GM21529 (cell line): ENCODE data around the gene USP14.
A peak's percentile ranks its signal among the peaks of the same experiment; 100 is the strongest.
"Not testable (repeated sequence)": the region's sequence is repeated elsewhere in the genome, so short reads cannot be mapped to it uniquely, and the experiment has no call there.

Experiments used
- ATAC-seq: cut with Tn5 transposase; IDR thresholded peaks from one replicate; pipeline ENCODE4 v1.9.1; 2021; ENCODE audit not compliant: unreplicated experiment

The USP14 gene

GRCh38 chr18:158128-159036 is at the start of gene USP14:
USP14 (plus strand) TSS chr18:158557; CDS start chr18:158699, 142 bp downstream.
- peak; percentile 91 for ATAC-seq

- ATAC-seq = peak; percentile 4
Observed at GRCh38 chr18:108665-109063, 49.7 kb upstream of the USP14 start.

DNA sequence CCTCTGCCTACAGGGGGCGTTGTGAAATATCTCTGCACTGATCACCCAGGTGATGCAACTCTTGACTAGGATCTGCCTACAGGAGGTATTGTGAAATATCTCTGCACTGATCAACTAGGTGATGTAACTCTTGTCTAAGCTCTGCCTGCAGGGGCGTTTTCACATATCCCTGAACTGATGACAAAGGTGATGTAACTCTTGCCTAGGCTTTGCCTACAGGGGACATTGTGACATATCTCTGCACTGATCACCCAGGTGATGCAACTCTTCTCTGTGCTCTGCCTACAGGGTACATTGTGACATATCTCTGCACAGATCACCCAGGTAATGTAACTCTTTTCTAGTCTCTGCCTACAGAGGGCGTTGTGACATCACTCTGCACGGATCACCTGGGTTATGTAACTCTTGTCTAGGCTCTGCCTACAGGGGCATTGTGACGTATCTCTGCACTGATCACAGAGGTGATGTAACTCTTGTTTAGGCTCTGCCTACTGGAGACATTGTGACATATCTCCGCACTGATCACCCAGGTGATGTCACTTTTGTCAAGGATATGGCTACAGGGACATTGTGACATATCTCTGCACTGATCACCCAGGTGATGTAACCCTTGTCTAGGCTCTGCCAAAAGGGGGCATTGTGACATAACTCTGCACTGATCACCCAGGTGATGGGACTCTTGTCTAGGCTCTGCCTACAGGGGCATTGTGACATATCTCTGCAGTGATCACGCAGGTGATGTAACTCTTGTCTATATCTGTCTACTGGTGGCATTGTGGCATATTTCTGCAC is 49.0 kb upstream of the USP14 start:
- peak; percentile 22 for ATAC-seq

GRCh38 chr18:109922-110261 is 48.5 kb upstream of the USP14 start:
- ATAC-seq = not testable (repeated sequence)

GRCh38 chr18:110351-111201 is 47.8 kb upstream of the USP14 start:
- ATAC-seq = not testable (repeated sequence)

DNA sequence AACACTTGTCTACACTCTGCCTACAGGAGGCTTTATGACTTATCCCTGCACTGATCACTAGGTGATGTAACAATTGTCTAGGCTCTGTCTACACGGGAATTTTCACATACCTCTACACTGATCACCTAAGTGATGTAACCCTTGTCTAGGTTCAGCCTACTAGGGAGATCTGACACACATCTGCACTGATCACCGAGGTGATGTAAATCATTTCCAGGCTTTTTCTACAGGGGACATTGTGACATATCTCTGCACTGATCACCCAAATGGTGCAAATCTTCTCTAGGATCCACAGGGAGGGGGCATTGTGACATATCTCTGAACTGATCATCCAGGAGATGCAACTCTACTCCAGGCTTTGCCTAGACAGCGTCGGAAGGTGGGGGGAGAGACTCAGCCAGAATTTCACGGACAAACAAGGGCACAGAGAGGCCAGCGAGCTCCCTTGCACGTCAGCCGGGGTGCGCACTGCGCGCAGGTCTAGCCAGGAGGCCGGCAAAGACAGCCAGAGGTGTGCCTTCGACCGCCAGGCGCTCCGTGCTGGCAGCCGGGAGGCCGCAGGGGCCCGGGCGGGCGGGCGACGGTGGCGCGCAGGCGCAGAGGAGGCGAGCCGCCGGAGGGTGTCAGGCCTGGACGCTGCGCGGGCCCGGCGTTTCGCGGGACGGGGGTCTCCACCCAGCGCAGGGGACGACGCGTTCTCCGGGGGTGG is 46.9 kb upstream of the USP14 start:
- ATAC-seq = no peak

DNA sequence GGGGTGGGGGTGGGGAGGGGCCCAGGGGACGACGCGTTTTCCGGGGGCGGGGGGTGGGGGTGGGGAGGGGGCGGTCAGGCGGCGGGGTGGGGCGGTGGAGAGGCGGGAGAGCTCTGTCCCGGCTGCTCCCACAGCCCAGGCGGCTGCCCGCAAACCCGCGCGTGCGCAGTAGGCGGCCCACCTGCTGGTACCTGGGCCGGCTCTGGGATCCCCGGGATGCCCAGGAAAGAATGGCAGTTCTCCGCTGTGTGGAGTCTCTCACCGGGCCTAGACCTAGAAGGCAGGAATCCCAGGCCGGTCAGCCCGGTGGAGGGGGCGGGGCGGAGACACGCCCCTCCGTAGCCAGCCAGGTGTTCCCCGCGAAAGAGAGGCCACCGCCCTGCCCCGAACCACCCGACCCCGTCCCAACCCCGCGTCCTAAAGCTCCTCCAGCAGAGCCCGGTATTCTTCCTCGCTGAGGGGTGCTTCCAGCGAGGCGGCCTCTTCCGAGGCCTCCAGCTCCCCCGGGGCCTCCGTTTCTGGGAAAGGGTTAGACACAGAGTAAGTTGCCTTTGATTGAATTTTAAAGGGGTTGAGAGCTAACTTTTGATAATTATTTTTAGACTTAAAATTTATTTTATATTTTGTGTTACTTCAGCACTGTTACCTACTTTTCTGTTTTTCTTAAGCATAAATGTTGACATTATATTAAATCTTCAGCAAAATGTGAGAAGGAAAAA is 46.2 kb upstream of the USP14 start:
- not testable (repeated sequence) for ATAC-seq

GRCh38 chr18:120539-121260 is 37.7 kb upstream of the USP14 start:
- not testable (repeated sequence) for ATAC-seq

GRCh38 chr18:135045-135444 is 23.3 kb upstream of the USP14 start:
- ATAC-seq = no peak

DNA sequence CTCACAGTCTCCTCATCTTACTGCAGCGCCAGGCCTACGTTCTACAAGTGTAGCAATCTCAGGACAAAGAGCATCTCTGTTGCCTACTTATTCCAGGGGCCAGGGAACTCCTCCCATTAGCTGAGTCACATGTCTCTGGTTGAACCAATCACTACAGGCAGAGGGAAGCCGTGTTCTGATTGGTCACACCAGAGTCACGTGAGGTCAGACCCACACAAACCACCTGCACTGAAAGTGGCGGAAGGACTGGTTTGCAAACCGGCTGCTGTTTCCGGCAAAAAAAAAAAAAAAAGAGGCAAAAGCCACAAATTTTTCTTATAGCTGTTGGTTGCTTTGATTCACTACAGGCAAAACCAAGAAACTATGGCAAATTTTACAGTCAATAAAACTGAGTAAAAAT is 21.9 kb upstream of the USP14 start:
- ATAC-seq = no peak

DNA sequence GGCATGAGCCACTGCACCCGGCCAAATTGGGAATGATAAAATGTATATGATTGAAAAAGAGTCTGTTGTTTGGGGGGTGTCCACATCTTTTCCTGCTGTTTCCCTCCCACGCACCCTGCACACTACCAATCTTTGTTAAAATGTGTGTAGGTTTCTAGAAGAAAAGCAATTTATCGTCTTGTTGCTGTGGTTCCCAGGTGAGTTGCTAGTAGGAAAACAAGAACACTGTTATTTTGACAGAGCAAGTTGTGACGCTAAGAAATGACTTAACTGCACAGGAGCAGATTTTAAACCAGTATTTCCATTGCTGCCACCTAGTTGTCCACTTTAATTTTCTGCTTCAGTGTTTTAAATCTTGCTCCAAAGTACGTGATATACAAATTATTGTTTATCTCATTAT is 21.0 kb upstream of the USP14 start:
- no peak for ATAC-seq

DNA sequence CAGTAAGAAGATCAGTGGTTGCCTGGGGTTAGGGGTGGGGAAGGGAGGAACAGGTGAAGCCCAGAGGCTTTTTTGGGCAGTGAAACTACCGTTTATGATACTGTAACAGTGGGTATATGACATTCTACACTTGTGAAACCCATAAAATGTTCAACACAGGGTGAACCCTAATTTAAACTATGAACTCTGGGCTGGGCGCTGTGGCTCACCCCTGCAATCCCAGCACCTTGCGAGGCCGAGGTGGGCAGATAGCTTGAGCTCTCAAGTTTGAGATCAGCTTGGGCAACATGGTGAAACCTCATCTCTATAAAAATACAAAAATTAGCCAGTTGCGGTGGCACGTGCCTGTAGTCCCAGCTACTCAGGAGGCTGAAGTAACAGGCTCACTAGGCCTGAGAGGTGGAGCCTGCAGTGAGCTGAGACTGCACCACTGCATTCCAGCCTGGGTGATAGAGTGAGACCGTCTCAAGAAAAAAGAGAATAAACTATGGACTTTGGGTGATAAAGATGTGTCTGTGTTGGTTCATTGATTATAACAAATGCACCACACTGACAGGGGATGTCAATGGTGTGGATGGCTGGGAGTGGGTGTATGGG is 17.6 kb upstream of the USP14 start:
- ATAC-seq = no peak

DNA sequence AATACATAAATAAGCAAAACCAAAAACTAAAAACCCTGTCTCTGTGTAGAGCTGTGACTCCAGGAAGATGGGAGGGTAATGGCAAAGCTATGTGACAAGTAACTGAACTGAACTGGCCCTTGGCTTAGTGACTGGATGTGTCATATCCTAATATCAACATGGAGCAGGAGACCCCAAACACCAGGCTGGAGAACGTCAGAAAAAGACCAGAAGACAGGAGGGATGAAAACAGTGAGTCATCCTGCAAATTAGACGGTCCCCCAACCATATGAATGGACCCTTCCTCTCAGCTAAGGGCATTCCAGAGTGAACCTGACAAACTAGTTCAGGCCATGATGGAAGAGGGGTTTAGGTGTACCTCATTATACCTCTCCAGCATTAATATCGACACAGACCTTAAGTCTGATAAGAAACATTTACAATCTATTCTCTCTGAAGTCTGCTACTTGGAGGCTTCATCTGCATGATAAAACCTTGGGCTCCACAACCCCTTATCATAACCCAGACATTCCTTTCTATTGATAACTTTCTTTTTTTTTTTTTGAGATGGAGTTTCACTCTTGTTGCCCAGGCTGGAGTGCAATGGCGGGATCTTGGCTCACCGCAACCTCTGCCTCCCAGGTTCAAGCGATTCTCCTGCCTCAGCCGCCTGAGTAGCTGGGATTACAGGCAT is 15.6 kb upstream of the USP14 start:
- not testable (repeated sequence) for ATAC-seq

GRCh38 chr18:148841-149240 is 9.5 kb upstream of the USP14 start:
- ATAC-seq = no peak

- no peak for ATAC-seq
Observed at GRCh38 chr18:154151-154550, 4.2 kb upstream of the USP14 start.

DNA sequence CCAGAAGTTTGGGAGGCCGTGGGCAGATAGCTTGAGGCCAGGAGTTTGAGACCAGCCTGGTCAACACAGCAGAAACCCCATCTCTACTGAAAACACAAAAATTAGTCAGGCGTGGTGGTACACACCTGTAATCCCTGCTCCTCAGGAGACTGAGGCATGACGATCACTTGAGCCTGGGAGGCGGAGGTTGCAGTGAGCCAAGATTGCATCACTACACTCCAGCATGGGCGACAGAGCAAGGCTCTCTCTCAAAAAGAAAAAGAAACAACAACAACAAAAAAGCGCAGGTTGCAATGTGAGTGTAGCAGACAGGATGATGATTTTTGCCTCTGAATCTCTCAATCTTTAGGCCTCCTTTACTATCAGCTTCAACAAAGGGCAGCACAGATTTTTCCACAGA is 2.7 kb upstream of the USP14 start:
- ATAC-seq = no peak

DNA sequence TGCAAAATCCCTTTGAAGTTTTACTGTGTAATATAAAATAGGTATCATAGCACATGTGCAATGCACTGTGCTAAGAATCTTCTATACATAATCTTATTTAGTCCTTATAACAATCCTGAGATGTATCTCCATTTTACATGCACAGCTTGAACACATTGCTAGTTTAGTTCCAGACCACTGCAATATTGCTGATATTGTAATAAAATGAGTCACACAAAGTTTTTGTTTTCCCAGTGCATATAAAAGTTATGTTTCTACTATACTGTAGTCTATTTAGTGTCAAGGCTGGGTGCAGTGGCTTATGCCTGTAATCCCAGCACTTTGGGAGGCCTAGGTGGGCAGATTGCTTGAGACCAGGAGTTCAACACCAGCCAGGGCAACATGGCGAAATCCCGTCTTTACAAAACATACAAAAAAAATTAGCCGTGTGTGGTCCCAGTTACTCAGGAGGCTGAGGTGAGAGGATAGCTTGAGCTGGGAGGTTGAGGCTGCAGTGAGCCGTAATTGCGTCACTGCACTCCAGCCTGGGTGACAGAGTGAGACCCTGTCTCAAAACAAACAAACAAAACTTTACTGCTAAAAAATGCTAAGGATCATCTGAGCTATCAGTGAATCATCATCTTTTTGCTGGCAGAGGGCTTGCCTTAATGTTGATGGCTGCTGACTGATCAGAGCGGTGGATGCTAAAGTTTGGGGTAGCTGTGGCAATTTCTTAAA is 1.7 kb upstream of the USP14 start:
- no peak for ATAC-seq
